Hepatocyte (in vitro differentiated cells): ENCODE data around the gene LMF2.

ENCODE experiments used
- EZH2 ChIP-seq: fragments of 200-600 bp; sonication (generic); IDR thresholded peaks from 2 replicates; pipeline ENCODE4 v1.6.1; 2016; ENCODE audit warnings: antibody characterized with exemption, mild to moderate bottlenecking, borderline replicate concordance
- TF ChIP-seq, protein P1 (sequence below): fragments of 200-600 bp; sonication (generic); IDR thresholded peaks from 2 replicates; pipeline ENCODE4 v1.5.1; 2016; ENCODE audit warnings: antibody characterized with exemption, mild to moderate bottlenecking; ENCODE audit not compliant: poor library complexity

- no peak for TF ChIP-seq EZH2
- TF ChIP-seq, protein P1, sequence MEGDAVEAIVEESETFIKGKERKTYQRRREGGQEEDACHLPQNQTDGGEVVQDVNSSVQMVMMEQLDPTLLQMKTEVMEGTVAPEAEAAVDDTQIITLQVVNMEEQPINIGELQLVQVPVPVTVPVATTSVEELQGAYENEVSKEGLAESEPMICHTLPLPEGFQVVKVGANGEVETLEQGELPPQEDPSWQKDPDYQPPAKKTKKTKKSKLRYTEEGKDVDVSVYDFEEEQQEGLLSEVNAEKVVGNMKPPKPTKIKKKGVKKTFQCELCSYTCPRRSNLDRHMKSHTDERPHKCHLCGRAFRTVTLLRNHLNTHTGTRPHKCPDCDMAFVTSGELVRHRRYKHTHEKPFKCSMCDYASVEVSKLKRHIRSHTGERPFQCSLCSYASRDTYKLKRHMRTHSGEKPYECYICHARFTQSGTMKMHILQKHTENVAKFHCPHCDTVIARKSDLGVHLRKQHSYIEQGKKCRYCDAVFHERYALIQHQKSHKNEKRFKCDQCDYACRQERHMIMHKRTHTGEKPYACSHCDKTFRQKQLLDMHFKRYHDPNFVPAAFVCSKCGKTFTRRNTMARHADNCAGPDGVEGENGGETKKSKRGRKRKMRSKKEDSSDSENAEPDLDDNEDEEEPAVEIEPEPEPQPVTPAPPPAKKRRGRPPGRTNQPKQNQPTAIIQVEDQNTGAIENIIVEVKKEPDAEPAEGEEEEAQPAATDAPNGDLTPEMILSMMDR, result no peak
Measured at GRCh38 chr22:50488006-50488677, 19.4 kb downstream of the LMF2 start.
